Mononuclear cell (primary cell): Measurements from ENCODE around the gene NBAS. TPM values are rescaled to one million over a fixed set of nuclear protein-coding genes. Genes with fewer than 3 reads are reported as not detected.
A peak's percentile ranks its signal among the peaks of the same experiment; 100 is the strongest.

Experiments used
- H3K27me3 ChIP-seq: 2 replicates; pipeline ENCODE4 v1.6.0; 2011; ENCODE audit warnings: low read length, control low read depth; ENCODE audit not compliant: insufficient read depth
- H3K4me1 ChIP-seq: 2 replicates; pipeline ENCODE4 v1.5.1; 2011; ENCODE audit warnings: mild to moderate bottlenecking, low read length, control low read depth; ENCODE audit not compliant: insufficient read depth
- H3K4me3 ChIP-seq: 2 replicates; pipeline ENCODE4 v1.5.1; 2011; ENCODE audit warnings: mild to moderate bottlenecking, low read length, moderate library complexity
- H3K9me3 ChIP-seq: 2 replicates; pipeline ENCODE4 v1.5.1; 2011; ENCODE audit warnings: low read depth, mild to moderate bottlenecking, control low read depth, low read length
- total RNA-seq: library from RNA; depleted of rRNA; stranded (reverse); fragments of >200 nt; gene quantifications from one replicate; pipeline ENCODE4 v1.2.3, GENCODE V29; 2012

Gene NBAS
- total RNA-seq, 1 donor: 31.6 TPM

GRCh38 chr2:15595936-15596335 lies 34.8 kb upstream of the NBAS start:
- Histone ChIP-seq H3K4me3 (no peak overlapping the region), H3K9me3 (no peaks in the 10 kb centered on the region), H3K4me1 (peaks cover 26% of the 10 kb centered on the region), H3K27me3 (no peaks in the 10 kb centered on the region)

DNA sequence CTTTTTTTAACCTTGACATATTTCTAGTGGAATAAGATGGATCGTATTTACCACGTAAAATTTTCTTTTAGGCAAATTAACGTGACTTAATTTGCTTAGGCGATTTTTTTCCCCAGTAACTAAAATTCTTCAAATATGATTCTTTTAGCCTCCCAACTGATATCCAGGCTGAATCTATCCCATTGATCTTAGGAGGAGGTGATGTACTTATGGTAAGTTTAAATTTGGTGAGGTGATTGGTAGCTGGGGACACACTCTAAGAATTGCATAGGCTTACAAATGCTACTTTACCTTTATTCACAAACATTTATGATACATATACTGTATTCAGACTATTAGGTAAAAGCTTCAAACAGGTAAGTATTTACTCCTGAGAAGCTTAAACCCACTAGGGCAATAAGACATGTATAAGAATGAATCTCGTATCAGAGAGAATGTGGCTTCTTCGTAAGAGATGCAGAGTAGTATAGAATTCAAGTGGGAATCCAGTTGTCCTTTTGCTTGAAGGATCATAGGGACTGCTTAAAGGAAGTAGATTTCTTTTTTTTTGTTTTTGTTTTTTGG lies 34.3 kb upstream of the NBAS start:
- Histone ChIP-seq H3K27me3 (no peaks in the 10 kb centered on the region), H3K4me1 (peaks cover 28% of the 10 kb centered on the region)

GRCh38 chr2:15594291-15595256 lies 33.4 kb upstream of the NBAS start:
- H3K4me3 ChIP-seq: no peak overlapping the region

More for the DNA sequence above, 34.3 kb upstream of the NBAS start:
- Histone ChIP-seq H3K9me3 (no peaks in the 10 kb centered on the region), H3K4me3 (no peak overlapping the region)

GRCh38 chr2:15593327-15593705 lies 32.2 kb upstream of the NBAS start:
- Histone ChIP-seq H3K9me3 (no peaks in the 10 kb centered on the region), H3K27me3 (no peaks in the 10 kb centered on the region), H3K4me3 (no peak overlapping the region), H3K4me1 (peaks cover 28% of the 10 kb centered on the region)

More at GRCh38 chr2:15594291-15595256, 33.4 kb upstream of the NBAS start:
- H3K9me3 ChIP-seq: no peaks in the 10 kb centered on the region
- H3K4me1 ChIP-seq: peaks cover 28% of the 10 kb centered on the region
- no peaks in the 10 kb centered on the region for H3K27me3 ChIP-seq

DNA sequence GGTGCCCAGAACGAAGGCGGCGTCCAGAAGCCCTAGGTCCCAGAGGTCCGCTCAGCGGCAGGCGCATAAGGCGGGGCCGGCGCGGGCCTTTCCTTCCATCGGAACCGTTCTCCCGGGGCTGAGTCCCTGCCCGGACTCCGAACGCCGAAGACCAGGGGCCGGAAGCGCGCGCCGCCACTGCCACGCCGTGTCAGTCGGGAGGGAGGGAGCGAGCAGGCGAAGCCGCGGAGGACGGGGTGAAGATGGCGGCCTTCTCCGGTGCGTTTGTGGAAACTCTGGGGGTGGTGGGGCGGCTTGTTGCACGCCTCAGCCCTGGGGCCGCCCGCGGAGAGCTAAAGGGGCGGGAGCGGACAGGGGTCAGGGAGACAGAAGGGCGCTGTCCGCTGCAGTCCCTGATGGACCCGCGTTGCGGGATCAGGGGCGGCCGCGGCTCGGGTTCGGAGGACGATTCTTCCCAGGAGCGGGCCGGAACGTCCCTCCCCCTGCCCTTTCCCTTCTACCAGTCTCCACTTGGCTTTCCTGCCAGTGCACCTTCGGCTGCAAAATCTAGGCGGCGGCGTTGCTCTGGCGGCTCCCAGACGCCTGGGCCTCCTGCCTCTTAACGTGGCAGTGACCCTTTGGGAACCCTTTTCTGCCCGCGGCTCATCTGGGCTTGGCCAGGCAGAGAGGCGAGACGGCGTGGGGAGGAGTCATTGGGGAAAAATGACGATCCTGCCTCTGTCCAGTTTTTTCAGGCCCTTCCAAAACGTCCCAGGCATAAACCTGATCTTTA lies 30.7 kb upstream of the NBAS start, which contains the start of gene DDX1:
TSS of gene DDX1 (plus strand) at position 177 of the 772 bp plus-strand sequence. CDS start at position 243, 66 bp downstream.
- Histone ChIP-seq H3K4me3 (peak within 1 kb of the TSS; percentile 95), H3K27me3 (no peaks in the 10 kb centered on the region), H3K4me1 (peaks cover 28% of the 10 kb centered on the region), H3K9me3 (no peaks in the 10 kb centered on the region)

- H3K4me3 ChIP-seq: peak overlapping the region; percentile 95
- peaks cover 28% of the 10 kb centered on the region for H3K4me1 ChIP-seq
- no peaks in the 10 kb centered on the region for H3K27me3 ChIP-seq
- no peaks in the 10 kb centered on the region for H3K9me3 ChIP-seq
Measured at GRCh38 chr2:15591373-15591691, 30.2 kb upstream of the NBAS start.

DNA sequence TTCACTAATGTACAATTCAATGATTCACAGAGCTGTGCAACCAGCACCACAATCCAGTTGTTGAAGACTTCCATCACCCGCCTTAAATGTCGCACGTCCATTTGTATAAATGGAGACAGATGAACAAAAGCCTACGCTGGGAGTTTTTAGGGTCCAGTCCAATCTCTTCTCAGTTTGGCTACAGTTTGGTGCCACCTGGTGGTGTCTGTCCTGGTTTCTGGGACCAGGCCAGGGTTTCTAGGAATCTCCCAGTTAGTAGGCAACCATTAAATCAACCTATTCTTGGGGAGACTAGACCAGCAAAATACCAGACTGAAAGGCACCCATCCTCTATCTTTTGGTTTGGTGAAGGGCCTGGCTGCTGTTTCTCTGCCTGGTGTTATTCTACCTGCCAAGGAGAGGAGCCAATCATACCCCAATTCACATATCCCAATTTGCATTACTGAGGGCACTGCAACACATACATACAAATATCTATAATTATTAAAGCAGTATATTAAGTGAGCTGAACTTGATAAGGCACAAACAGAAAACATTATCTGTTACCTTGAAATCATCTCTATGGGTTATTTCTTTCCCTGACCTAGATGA lies 27.3 kb upstream of the NBAS start:
- Histone ChIP-seq H3K4me3 (no peak overlapping the region), H3K9me3 (no peaks in the 10 kb centered on the region), H3K4me1 (peaks cover 20% of the 10 kb centered on the region), H3K27me3 (no peaks in the 10 kb centered on the region)

DNA sequence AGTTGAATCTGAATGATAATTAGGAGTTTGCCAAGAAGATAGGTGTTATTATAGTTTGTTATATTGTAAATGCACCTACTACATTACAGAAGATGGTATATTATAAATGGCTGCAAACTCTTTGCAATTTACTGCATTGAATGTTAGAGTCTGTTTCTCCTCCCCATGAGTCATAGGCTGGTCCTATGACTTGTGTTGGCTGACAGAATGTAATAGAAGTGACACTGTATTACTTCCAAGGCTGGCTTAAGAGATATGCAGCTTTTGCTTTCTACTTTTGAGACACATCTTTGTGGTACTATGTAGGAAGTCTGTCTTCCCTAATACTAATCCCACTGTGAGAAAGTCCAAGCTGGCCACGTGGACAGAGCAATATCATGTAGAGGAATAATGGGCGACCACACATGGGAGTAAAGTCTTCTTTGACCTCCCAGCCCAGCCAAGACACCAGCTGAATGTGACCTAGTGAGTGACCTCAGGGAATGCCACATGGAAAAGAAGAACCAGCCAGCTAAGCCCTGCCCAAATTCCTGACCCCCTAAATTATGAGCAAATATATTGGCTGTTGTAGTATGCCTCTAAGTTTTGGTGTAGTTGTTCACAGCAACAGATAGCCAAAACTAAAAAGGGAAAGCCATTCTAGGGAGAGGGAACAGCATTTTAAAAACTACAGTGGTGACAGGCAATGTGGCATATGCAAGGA lies 23.8 kb upstream of the NBAS start:
- H3K4me1 ChIP-seq: no peaks in the 10 kb centered on the region
- H3K4me3 ChIP-seq: no peak overlapping the region
- no peaks in the 10 kb centered on the region for H3K27me3 ChIP-seq
- H3K9me3 ChIP-seq: no peaks in the 10 kb centered on the region

DNA sequence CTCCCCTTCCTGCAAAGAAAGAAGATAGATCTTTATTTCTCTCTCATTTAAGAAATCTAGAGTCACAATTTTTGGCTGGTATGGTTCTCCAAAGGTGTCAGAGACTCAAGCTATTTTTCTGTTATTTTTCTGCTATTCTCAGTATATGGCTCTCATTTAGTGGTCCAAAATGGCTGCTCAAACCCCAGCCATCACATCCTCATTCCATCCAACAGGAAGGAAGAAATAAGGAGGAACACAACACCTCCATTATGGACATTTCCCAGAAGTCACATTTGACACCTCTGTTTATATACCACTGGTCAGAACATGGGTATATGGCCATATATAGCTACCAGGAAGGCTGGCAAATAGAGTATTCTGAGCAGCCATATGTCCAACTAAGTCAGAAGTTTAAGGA lies 23.2 kb upstream of the NBAS start:
- Histone ChIP-seq H3K4me3 (no peak overlapping the region), H3K27me3 (no peaks in the 10 kb centered on the region), H3K9me3 (no peaks in the 10 kb centered on the region), H3K4me1 (no peaks in the 10 kb centered on the region)

DNA sequence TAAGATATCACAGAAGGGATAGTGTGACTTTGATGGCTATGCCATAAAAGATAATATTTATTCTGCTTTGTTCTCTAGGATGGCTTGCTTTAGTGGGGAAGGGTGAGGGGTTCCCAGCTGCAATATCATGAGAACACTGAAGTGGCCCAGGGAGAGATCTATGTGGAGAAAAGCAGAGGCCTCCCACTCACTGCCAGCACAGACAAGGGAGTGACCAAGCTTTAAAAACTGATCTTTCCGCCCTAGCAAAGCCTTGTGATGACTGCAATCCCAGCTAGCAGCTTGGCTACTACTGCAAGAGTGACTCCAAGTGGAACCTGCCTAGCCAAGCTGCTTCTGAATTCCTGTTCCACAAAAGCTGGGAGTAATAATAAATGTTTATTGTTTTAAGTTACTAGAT lies 22.7 kb upstream of the NBAS start:
- no peaks in the 10 kb centered on the region for H3K4me1 ChIP-seq
- H3K4me3 ChIP-seq: no peak overlapping the region
- H3K27me3 ChIP-seq: no peaks in the 10 kb centered on the region
- no peaks in the 10 kb centered on the region for H3K9me3 ChIP-seq

GRCh38 chr2:15582710-15583357 lies 21.7 kb upstream of the NBAS start:
- Histone ChIP-seq H3K27me3 (no peaks in the 10 kb centered on the region), H3K4me1 (no peaks in the 10 kb centered on the region), H3K4me3 (no peak overlapping the region), H3K9me3 (no peaks in the 10 kb centered on the region)

DNA sequence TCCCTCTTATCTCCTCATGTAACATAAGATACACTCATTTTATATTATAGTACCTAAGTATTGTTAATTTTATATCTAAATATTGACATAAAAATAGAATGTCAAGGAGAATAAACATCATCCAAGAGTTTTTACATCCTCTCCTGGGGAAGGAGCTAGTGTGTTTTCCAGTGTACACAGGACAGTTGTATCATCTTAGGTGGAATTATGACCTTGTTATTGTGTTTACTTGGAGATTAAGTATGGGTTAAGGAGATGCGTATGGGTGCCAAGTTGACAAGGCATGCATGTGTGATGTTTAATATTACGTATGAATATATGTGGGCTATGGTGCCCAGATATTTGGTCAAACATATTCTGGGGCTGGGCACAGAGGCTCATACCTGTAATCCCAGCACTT lies 19.3 kb upstream of the NBAS start:
- Histone ChIP-seq H3K4me3 (no peak overlapping the region), H3K27me3 (no peaks in the 10 kb centered on the region), H3K4me1 (no peaks in the 10 kb centered on the region), H3K9me3 (no peaks in the 10 kb centered on the region)

DNA sequence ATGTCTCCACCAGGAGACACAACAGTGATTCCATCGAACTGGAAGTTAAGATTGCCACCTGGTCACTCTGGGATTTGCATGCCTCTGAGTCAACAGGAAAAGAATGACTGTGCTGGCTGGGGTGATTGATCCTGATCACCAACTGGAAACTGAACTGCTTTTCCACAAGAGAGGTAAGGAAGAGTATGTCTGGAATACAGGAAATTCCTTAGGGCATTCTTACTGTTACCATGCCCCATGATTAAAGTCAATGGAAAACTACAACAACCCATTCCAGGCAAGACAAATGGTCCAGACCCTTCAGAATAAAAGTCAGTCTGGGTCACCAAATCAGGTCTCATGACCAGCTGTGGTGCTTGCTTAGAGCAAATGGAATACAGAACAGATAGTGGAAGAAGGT lies 18.5 kb upstream of the NBAS start:
- H3K4me3 ChIP-seq: no peak overlapping the region
- no peaks in the 10 kb centered on the region for H3K4me1 ChIP-seq
- H3K27me3 ChIP-seq: no peaks in the 10 kb centered on the region
- no peaks in the 10 kb centered on the region for H3K9me3 ChIP-seq

DNA sequence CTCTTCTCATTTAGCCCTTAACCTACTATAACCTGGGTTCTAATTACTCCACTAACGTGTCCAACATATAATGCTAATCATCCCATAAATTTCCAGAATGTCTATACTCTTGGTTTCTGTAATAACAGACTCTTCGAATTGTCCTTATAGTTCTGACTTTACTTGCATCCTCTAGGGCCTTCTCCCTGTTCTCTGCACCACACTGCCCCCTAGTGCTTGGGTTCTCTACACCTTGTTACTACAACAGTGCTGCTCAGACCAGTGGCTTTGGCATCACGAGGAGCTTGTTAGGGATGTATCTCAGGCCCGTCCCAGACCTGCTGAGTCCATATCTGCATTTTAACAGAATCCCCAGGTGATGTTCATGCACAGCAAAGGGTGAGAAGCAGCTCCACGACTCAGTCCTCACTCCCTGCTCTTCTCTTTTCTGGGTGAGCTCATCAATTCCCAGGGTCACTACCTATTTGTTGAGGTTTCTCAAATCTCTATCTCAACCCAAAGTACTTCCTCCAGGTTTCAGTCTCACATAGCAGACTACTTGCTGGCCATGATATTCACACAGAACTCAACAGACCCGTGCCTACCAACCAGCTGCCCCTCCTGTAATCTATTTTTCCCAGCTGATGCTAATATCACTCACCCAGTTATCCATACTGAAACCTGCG lies 16.1 kb upstream of the NBAS start:
- Histone ChIP-seq H3K9me3 (no peaks in the 10 kb centered on the region), H3K4me3 (no peak overlapping the region), H3K4me1 (no peaks in the 10 kb centered on the region), H3K27me3 (no peaks in the 10 kb centered on the region)
